GM23338 (cell line): ENCODE results near the gene ARMH4. TPM values are rescaled to one million over a fixed set of nuclear protein-coding genes. Genes with fewer than 3 reads are reported as not detected.
A peak's percentile ranks its signal among the peaks of the same experiment; 100 is the strongest.

Source experiments
- ATAC-seq: fragments of 200-7000 bp; cut with Tn5 transposase; 3 replicates; pipeline ENCODE4 v1.9.1; 2020
- DNase-seq: peaks from one replicate; pipeline ENCODE4 v3.0.0-alpha.2; 2015; ENCODE audit warnings: low spot score
- H2AFZ ChIP-seq: fragments of 200-600 bp; sonication (generic); 2 replicates; pipeline ENCODE4 v1.8.0; 2016; ENCODE audit warnings: antibody characterized with exemption, mild to moderate bottlenecking, moderate library complexity
- H3F3A ChIP-seq: fragments of 200-600 bp; sonication (generic); replicated peaks from 2 replicates; pipeline ENCODE4 v1.8.0; 2017; ENCODE audit warnings: antibody characterized with exemption, mixed run types, low read depth
- H3K27ac ChIP-seq: fragments of 200-600 bp; sonication (generic); 2 replicates; pipeline ENCODE4 v1.6.1; 2016; ENCODE audit warnings: low read depth
- H3K27me3 ChIP-seq: fragments of 200-600 bp; sonication (generic); 2 replicates; pipeline ENCODE4 v1.8.0; 2016; ENCODE audit warnings: mild to moderate bottlenecking, mixed run types, moderate library complexity; ENCODE audit not compliant: insufficient read depth
- H3K36me3 ChIP-seq: fragments of 200-600 bp; sonication (generic); 2 replicates; pipeline ENCODE4 v1.8.0; 2016; ENCODE audit warnings: mild to moderate bottlenecking; ENCODE audit not compliant: insufficient read depth
- H3K4me1 ChIP-seq: fragments of 200-600 bp; sonication (generic); 2 replicates; pipeline ENCODE4 v1.8.0; 2016; ENCODE audit warnings: mild to moderate bottlenecking, moderate library complexity; ENCODE audit not compliant: insufficient read depth
- H3K4me2 ChIP-seq: fragments of 200-600 bp; sonication (generic); 2 replicates; pipeline ENCODE4 v1.7.1; 2017; ENCODE audit warnings: mixed run types
- H3K4me3 ChIP-seq: fragments of 200-600 bp; sonication (generic); 2 replicates; pipeline ENCODE4 v1.6.1; 2016; ENCODE audit warnings: mixed run types
- H3K79me2 ChIP-seq: fragments of 200-600 bp; sonication (generic); replicated peaks from 2 replicates; pipeline ENCODE4 v1.8.0; 2017; ENCODE audit warnings: mild to moderate bottlenecking; ENCODE audit not compliant: insufficient read depth
- H3K9me2 ChIP-seq: fragments of 200-600 bp; sonication (generic); 2 replicates; pipeline ENCODE4 v1.8.0; 2017; ENCODE audit not compliant: insufficient read depth
- H4K20me1 ChIP-seq: fragments of 200-600 bp; sonication (generic); replicated peaks from 2 replicates; pipeline ENCODE4 v1.8.0; 2017; ENCODE audit warnings: mild to moderate bottlenecking; ENCODE audit not compliant: insufficient read depth
- H3K27ac Mint-ChIP-seq: 2 replicates; pipeline ENCODE4 v1.8.0; 2020; ENCODE audit warnings: inconsistent platforms, mild to moderate bottlenecking, moderate library complexity, mixed read lengths
- H3K27me3 Mint-ChIP-seq: 3 replicates; pipeline ENCODE4 v1.8.0; 2022; ENCODE audit warnings: low read depth, mild to moderate bottlenecking, moderate library complexity, mixed read lengths, inconsistent platforms; ENCODE audit not compliant: insufficient read depth, poor library complexity
- H3K36me3 Mint-ChIP-seq: 3 replicates; pipeline ENCODE4 v1.8.0; 2021; ENCODE audit warnings: low read depth, mild to moderate bottlenecking, inconsistent platforms, moderate library complexity, mixed read lengths
- H3K4me1 Mint-ChIP-seq: 3 replicates; pipeline ENCODE4 v1.8.0; 2020; ENCODE audit warnings: mild to moderate bottlenecking, inconsistent platforms, mixed read lengths
- H3K4me3 Mint-ChIP-seq: 3 replicates; pipeline ENCODE4 v1.8.0; 2021; ENCODE audit warnings: moderate library complexity, mild to moderate bottlenecking, inconsistent platforms, mixed read lengths
- H3K9me3 Mint-ChIP-seq: 3 replicates; pipeline ENCODE4 v1.8.0; 2020; ENCODE audit warnings: moderate library complexity, mild to moderate bottlenecking, inconsistent platforms, mixed read lengths
- CTCF ChIP-seq, 2 experiments: fragments of 200-600 bp in 1 of 2; sonication (generic) in 1 of 2; conservative IDR thresholded peaks; 2 replicates each; pipeline versions ENCODE4 v1.5.1 to v1.6.1; 2016 to 2017; ENCODE audit warnings: antibody characterized with exemption in 2 of 2, low read depth in 2 of 2, mild to moderate bottlenecking in 2 of 2, moderate library complexity in 1 of 2
- REST ChIP-seq: IDR thresholded peaks from one replicate; pipeline ENCODE4 v1.6.1; 2018; ENCODE audit warnings: antibody characterized with exemption; ENCODE audit not compliant: unreplicated experiment
- STAT1 ChIP-seq: IDR thresholded peaks from one replicate; pipeline ENCODE4 v1.6.1; 2016; ENCODE audit warnings: antibody characterized with exemption; ENCODE audit not compliant: unreplicated experiment
- ZNF462 ChIP-seq: fragments of 250-450 bp; sonication (Bioruptor Pico); IDR thresholded peaks from 2 replicates; pipeline ENCODE4 v1.5.0; 2020; ENCODE audit warnings: mild to moderate bottlenecking, moderate library complexity
- polyA plus RNA-seq: library from polyadenylated mRNA; unstranded; fragments of >200 nt; fragmentation: Nextera tagmentation; extraction: Ambion mirVana; gene quantifications from 2 replicates; pipeline ENCODE4 v1.2.1, GENCODE V29; 2016
- total RNA-seq: library from RNA; depleted of rRNA; stranded (reverse); fragments of >200 nt; shearing (Covaris generic); gene quantifications from 2 replicates; pipeline ENCODE4 v1.2.3, GENCODE V29; 2014

Gene ARMH4
- total and polyA plus RNA-seq, 2 experiments from 2014 or later: 15.5 to 20.2 TPM

GRCh38 chr14:58133739-58134138 is 18.3 kb downstream of the ARMH4 start (continued):
- TF ChIP-seq REST (no peak), STAT1 (no peak), CTCF (conservative IDR thresholded peaks at IDR 0.05; ENCODE audit: low read depth in 2 of 2) (no peak)

- H3K36me3 ChIP-seq: no peaks in the 10 kb centered on the region
- H3K27me3 ChIP-seq: no peaks in the 10 kb centered on the region
- ATAC-seq (peak; percentile 41; the same call in 1 of the 3 replicates), DNase-seq (peak; percentile 9)
- H2AFZ ChIP-seq: no peak overlapping the region
- no peaks in the 10 kb centered on the region for H3K9me2 ChIP-seq
- H3K4me1 ChIP-seq: no peaks in the 10 kb centered on the region
- H3K36me3 Mint-ChIP-seq: peaks cover 8% of the 10 kb centered on the region
- no peaks in the 10 kb centered on the region for H4K20me1 ChIP-seq
- peaks cover 5% of the 10 kb centered on the region; the same call in 2 of the 3 replicates for H3K4me1 Mint-ChIP-seq
- H3K4me2 ChIP-seq: no peak overlapping the region
- TF ChIP-seq CTCF (conservative IDR thresholded peaks at IDR 0.05; ENCODE audit: low read depth in 2 of 2): peak in 1 of 2 experiments; percentile 37; a peak in 2 of 4 replicates
- TF ChIP-seq STAT1: no peak
- no peak for TF ChIP-seq ZNF462 (CRISPR knock-in tag)
- H3K4me3 ChIP-seq: no peak overlapping the region
- H3K27ac ChIP-seq: no peak overlapping the region
- no peaks in the 10 kb centered on the region for H3K27me3 Mint-ChIP-seq
- H3F3A ChIP-seq: no peaks in the 10 kb centered on the region
- no peaks in the 10 kb centered on the region for H3K79me2 ChIP-seq
- H3K4me3 Mint-ChIP-seq: no peak overlapping the region
- H3K27ac Mint-ChIP-seq: no peak overlapping the region; the same call in 1 of the 2 replicates
- H3K9me3 Mint-ChIP-seq: peaks cover 5% of the 10 kb centered on the region
These were observed 20.6 kb downstream of the ARMH4 start for GRCh38 chr14:58131386-58131785.
